OCI-LY7 (cell line): Measurements from ENCODE around the gene SYNM. TPM values are rescaled to one million over a fixed set of nuclear protein-coding genes. Genes with fewer than 3 reads are reported as not detected.

ENCODE experiments used
- BruUV-seq: library from RNA; stranded (reverse); fragments of 400-500 nt; replicated peaks from 2 replicates; lab custom pipeline; 2021; lab: Mats Ljungman, UMichigan
- CTCF ChIA-PET: fragments of 300-600 bp; sonication (Branson Sonifier 250); formaldehyde crosslinking; loops from one replicate; lab custom pipeline; 2022; ENCODE audit warnings: antibody characterized with exemption; ENCODE audit not compliant: unreplicated experiment; lab: Charles Lee
- POLR2A ChIA-PET: fragments of 300-600 bp; sonication (Branson Sonifier 250); formaldehyde crosslinking; loops from one replicate; lab custom pipeline; 2022; ENCODE audit warnings: antibody characterized with exemption; lab: Charles Lee
- DNase-seq: peaks from one replicate; pipeline ENCODE4 v3.0.0-alpha.2; 2015; ENCODE audit warnings: low spot score
- H2AFZ ChIP-seq: fragments of 200-600 bp; sonication (generic), shearing (Covaris generic); 2 replicates; pipeline ENCODE4 v1.6.1; 2014; ENCODE audit warnings: mild to moderate bottlenecking, antibody characterized with exemption, low read length, moderate library complexity
- H3K27ac ChIP-seq: fragments of 200-600 bp; sonication (generic); 2 replicates; pipeline ENCODE4 v1.5.1; 2014; ENCODE audit warnings: mixed run types, low read depth, mild to moderate bottlenecking, moderate library complexity, low read length, inconsistent platforms; ENCODE audit not compliant: poor library complexity, severe bottlenecking
- H3K36me3 ChIP-seq: fragments of 200-600 bp; sonication (generic); 2 replicates; pipeline ENCODE4 v1.6.1; 2014; ENCODE audit warnings: mild to moderate bottlenecking, antibody characterized with exemption, low read length, moderate library complexity, mixed read lengths; ENCODE audit not compliant: insufficient read depth
- H3K4me1 ChIP-seq: fragments of 200-600 bp; sonication (generic); 2 replicates; pipeline ENCODE4 v1.5.1; 2014; ENCODE audit warnings: mild to moderate bottlenecking, low read length; ENCODE audit not compliant: insufficient read depth, poor library complexity, severe bottlenecking
- H3K4me2 ChIP-seq: fragments of 200-600 bp; sonication (generic); 2 replicates; pipeline ENCODE4 v1.6.1; 2014; ENCODE audit warnings: mild to moderate bottlenecking, low read length
- H3K4me3 ChIP-seq: fragments of 200-600 bp; sonication (generic); 2 replicates; pipeline ENCODE4 v1.5.1; 2014; ENCODE audit warnings: mild to moderate bottlenecking, low read depth, low read length; ENCODE audit not compliant: poor library complexity, severe bottlenecking
- H3K79me2 ChIP-seq: fragments of 200-600 bp; sonication (generic); 2 replicates; pipeline ENCODE4 v1.6.1; 2016; ENCODE audit warnings: low read depth, mild to moderate bottlenecking, low read length, moderate library complexity, mixed read lengths; ENCODE audit not compliant: insufficient read depth
- H3K9me2 ChIP-seq: fragments of 200-600 bp; sonication (generic); 2 replicates; pipeline ENCODE4 v1.6.1; 2016; ENCODE audit warnings: mild to moderate bottlenecking, low read length, mixed read lengths; ENCODE audit not compliant: insufficient read depth
- H3K9me3 ChIP-seq: fragments of 200-600 bp; sonication (generic); 2 replicates; pipeline ENCODE4 v1.6.1; 2014; ENCODE audit warnings: mild to moderate bottlenecking, mixed run types, low read length, mixed read lengths
- H4K20me1 ChIP-seq: fragments of 200-600 bp; sonication (generic); 2 replicates; pipeline ENCODE4 v1.6.1; 2014; ENCODE audit warnings: mild to moderate bottlenecking, antibody characterized with exemption, low read length, moderate library complexity, mixed read lengths; ENCODE audit not compliant: insufficient read depth
- EZH2phosphoT487 ChIP-seq: fragments of 200-600 bp; sonication (generic); IDR thresholded peaks from 2 replicates; pipeline ENCODE4 v1.6.1; 2018; ENCODE audit warnings: low read depth, borderline replicate concordance, mild to moderate bottlenecking, mixed run types, antibody characterized with exemption, low read length, moderate library complexity, mixed read lengths
- intact Hi-C: fragments of 100-400 bp; cut with micrococcal nuclease; formaldehyde crosslinking; loops from one replicate; pipeline ENCODE4 v1.10.0; 2022; ENCODE audit not compliant: unreplicated experiment
- total RNA-seq, 2 experiments: library from RNA; depleted of rRNA in 1 of 2; stranded (reverse); fragments of >200 nt in 1 of 2; shearing (Covaris generic) in 1 of 2; gene quantifications; 2 replicates each; pipeline ENCODE4 v1.2.3, GENCODE V29; 2014 to 2022
- TF ChIP-seq, protein P1 (sequence below): fragments of 200-600 bp; sonication (generic); conservative IDR thresholded peaks from 2 replicates; pipeline ENCODE4 v1.5.1; 2014; ENCODE audit warnings: mild to moderate bottlenecking, antibody characterized with exemption, low read length, moderate library complexity, mixed read lengths

Gene SYNM
- total RNA-seq, 2 experiments from 2014 or later = 0.08 to 0.41 TPM

DNA sequence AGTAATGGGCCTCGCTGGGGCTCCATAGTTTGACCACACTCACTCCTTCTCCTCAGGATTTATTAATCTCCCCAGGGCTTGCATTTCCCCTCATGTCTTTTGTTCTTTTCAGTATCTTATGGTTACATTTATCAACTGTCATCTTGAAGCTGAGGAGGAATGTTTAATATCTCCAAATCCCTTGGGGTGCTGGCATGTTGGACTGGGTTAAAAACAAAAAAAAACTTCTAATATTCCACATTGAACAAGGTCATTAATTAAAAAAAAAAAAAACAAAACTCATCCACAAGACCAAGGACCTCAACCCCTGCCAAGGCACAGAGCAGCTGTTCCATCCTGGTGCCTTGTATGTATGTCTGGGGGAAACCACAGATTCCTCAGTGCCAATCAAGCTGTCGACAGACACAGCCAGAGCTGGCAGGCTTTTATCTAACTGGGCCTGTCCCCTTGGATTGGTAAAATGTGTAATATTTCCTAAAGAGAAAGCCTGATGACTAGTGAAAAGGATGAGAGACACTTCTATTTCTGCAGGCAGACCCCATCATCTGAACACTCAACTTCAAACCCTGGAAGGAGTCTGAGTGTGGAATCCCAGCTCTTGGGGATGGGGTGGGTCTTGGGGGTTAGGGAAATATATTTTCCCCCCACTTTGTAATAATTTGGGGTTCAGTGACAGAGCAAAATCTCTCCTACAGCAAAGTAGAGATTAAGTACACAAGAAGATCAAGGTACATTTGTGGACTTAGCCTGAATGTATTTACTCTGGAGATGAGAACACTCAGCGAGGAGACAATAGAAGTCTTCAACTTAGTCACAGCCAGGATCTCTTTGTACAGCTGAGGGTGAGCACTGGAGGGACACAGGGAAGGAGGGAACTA lies 75.4 kb downstream of the SYNM start:
- Histone ChIP-seq H3K36me3 (no peaks in the 10 kb centered on the region), H3K4me2 (no peak overlapping the region), H3K79me2 (no peaks in the 10 kb centered on the region), H2AFZ (no peak overlapping the region), H3K4me3 (no peak overlapping the region), H3K4me1 (no peaks in the 10 kb centered on the region), H3K9me2 (no peaks in the 10 kb centered on the region), H3K27ac (no peak overlapping the region), H4K20me1 (no peaks in the 10 kb centered on the region), H3K9me3 (no peaks in the 10 kb centered on the region)
- POLR2A ChIA-PET = interaction anchor here (0.7 kb wide), 2 partner anchors 14 to 980 kb away, joined by 4 to 5 read pairs; no protein-coding TSS in a partner anchor
- no TSS peak for BruUV-seq
- TF ChIP-seq, protein P1, sequence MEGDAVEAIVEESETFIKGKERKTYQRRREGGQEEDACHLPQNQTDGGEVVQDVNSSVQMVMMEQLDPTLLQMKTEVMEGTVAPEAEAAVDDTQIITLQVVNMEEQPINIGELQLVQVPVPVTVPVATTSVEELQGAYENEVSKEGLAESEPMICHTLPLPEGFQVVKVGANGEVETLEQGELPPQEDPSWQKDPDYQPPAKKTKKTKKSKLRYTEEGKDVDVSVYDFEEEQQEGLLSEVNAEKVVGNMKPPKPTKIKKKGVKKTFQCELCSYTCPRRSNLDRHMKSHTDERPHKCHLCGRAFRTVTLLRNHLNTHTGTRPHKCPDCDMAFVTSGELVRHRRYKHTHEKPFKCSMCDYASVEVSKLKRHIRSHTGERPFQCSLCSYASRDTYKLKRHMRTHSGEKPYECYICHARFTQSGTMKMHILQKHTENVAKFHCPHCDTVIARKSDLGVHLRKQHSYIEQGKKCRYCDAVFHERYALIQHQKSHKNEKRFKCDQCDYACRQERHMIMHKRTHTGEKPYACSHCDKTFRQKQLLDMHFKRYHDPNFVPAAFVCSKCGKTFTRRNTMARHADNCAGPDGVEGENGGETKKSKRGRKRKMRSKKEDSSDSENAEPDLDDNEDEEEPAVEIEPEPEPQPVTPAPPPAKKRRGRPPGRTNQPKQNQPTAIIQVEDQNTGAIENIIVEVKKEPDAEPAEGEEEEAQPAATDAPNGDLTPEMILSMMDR = no peak
- TF ChIP-seq EZH2phosphoT487 = no peak
- no peak for DNase-seq
- CTCF ChIA-PET = no interaction called here
- intact Hi-C loops = no loop called here

DNA sequence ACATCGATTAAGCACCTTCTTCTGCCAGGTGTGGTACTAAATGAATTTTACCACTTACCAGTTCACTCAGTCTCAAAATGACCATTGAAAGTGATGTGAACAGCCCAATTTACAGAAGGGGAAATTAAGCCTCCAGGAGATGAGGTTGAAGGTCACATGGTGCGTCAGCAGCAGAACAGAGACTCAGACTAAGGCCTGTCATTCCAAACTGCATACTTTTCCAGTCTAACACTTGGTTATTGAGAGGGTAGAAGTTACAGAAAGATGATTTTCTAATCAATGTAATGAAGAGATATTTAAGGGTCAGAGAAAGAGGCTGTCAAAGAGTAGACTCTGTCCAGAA lies 76.1 kb downstream of the SYNM start:
- intact Hi-C loops = no loop called here
- DNase-seq = no peak
- no peak overlapping the region for H2AFZ ChIP-seq
- H3K4me3 ChIP-seq = no peak overlapping the region
- no peaks in the 10 kb centered on the region for H3K9me2 ChIP-seq
- H3K36me3 ChIP-seq = no peaks in the 10 kb centered on the region
- no peaks in the 10 kb centered on the region for H3K9me3 ChIP-seq
- H3K27ac ChIP-seq = no peak overlapping the region
- H3K79me2 ChIP-seq = no peaks in the 10 kb centered on the region
- no peak overlapping the region for H3K4me2 ChIP-seq
- no peak for TF ChIP-seq EZH2phosphoT487
- TF ChIP-seq, protein P1 = no peak
- no peaks in the 10 kb centered on the region for H3K4me1 ChIP-seq
- H4K20me1 ChIP-seq = no peaks in the 10 kb centered on the region
- ChIA-PET POLR2A (interaction anchor here (0.8 kb wide), 1 partner anchor 52 kb away, joined by 3 read pairs; no protein-coding TSS in a partner anchor), CTCF (no interaction called here)
- no TSS peak for BruUV-seq

DNA sequence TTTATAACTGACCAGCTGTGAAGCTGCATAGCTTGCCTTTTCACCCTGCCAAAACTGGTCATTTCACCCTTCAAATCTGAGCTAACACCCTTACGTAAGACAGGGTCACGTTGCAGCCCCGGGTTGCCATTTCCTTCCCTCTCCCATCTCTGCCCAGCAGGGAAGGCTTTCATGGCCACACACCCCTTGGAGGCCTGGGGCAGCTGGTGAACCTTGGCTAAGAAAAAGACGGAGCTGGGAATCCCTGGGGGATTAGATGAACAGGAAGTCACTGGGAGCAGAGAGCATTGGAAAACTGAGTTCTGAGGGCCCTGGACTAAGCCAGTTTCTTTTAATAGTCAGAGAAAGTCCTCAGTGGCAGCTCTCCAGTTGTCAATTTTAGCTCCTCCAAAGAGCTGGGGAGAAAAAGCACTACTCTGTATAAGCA lies 76.7 kb downstream of the SYNM start:
- H3K9me2 ChIP-seq = no peaks in the 10 kb centered on the region
- H3K27ac ChIP-seq = no peak overlapping the region
- H3K4me1 ChIP-seq = no peaks in the 10 kb centered on the region
- intact Hi-C loops = no loop called here
- CTCF ChIA-PET = no interaction called here
- H3K9me3 ChIP-seq = no peaks in the 10 kb centered on the region
- no peaks in the 10 kb centered on the region for H3K36me3 ChIP-seq
- POLR2A ChIA-PET = interaction anchor here (0.5 to 0.8 kb wide), 2 partner anchors 52 to 1212 kb away, joined by 3 read pairs; no protein-coding TSS in a partner anchor
- H3K79me2 ChIP-seq = no peaks in the 10 kb centered on the region
- H2AFZ ChIP-seq = no peak overlapping the region
- DNase-seq = no peak
- H3K4me3 ChIP-seq = no peak overlapping the region
- TF ChIP-seq, protein P1 = no peak
- TF ChIP-seq EZH2phosphoT487 = no peak
- no peak overlapping the region for H3K4me2 ChIP-seq
- no peaks in the 10 kb centered on the region for H4K20me1 ChIP-seq
- no TSS peak for BruUV-seq
